ENCODE results near the gene KRTAP24-1.

The KRTAP24-1 gene

DNA sequence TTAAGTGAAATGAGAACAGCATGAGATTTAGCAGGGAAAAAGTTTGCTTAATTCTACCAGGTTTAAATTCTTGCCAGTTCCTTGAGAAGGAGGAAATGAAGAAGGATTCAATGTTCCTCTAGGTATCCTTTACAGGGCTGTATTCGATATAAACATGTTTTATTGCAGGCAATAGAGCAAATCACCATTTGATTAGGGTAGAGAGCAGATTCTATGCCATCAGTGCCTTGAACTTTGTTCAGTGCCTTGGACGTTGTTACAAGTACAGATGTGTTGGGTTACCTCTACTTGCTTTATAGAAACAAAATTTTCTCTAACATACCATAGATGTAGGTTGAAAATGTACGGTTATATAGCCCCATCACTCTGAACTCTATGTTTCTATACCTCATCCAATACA is 48.7 kb downstream of the KRTAP24-1 start:
- DNase-seq (ENCODE audit: low read depth): no peak

DNA sequence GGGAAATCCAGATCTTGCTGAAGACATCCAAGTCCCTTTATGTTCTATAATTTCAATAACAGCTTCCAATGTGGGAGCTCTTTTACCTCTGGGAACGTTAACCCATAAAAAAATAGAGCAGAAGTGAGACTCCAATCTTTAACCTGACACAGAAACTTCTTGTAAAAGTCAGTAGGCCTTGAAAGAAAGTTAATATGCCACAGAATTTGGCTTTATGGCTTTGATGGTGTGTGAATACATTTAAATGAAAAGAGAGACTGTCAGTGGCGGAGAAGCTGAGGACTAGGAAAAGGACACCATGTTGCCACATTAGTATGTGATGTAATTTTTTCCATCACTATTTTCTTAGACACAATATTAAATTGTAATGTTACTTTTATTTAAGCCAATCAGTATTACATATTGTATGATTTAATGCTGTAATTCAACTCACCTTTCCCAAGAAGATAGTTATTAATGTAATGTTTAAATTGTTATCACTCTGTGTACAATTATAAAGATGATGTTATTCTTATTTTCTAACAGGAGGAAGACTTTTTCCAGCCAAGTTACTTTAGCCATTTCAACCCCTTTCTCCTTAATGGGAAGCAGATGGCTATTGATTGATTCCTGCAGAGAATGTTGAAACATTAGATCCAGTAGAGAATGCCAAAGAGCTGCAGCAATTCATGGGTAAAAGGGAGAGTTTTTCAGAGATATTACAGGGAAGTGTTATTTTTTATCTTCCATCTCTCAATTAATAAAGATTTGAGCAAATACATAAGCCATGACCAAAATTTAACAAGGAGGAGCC is 49.3 kb downstream of the KRTAP24-1 start:
- DNase-seq (ENCODE audit: low read depth): no peak

DNA sequence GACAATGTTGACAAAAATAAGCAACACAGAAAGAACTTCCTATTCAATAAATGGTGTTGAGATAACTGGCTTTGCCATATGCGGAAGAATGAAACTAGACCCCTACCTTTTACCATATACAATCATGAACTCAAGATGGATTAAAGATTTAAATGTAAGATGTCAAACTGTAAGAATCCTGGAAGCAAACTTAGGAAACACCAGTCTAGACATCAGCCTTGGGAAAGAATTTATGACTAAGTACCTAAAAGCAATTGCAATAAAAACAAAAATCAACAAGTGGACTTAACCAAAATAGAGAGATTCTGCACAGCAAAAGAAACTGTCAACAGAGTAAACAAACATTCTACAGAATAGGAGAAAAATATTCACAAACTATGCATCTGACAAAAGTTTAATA is 50.7 kb downstream of the KRTAP24-1 start:
- DNase-seq (ENCODE audit: low read depth): no peak
